CD8-positive, alpha-beta memory T cell (primary cell): ENCODE results near the gene HEATR5A. TPM values are rescaled to one million over a fixed set of nuclear protein-coding genes. Genes with fewer than 3 reads are reported as not detected.

Experiments
- CTCF ChIA-PET: fragments of 350-600 bp; sonication (Branson Sonifier 250); formaldehyde crosslinking; loops from one replicate; lab custom pipeline; 2021; ENCODE audit warnings: antibody characterized with exemption; lab: Charles Lee
- POLR2A ChIA-PET: fragments of 350-600 bp; sonication (Branson Sonifier 250); formaldehyde crosslinking; loops from one replicate; lab custom pipeline; 2021; ENCODE audit warnings: antibody characterized with exemption; lab: Charles Lee
- DNase-seq, 5 donors: peaks; one replicate each; pipeline versions ENCODE4 v3.0.0 to v3.0.0-alpha.2; 2020 to 2022; ENCODE audit warnings: mixed read lengths in 1 of 5
- H3K27ac ChIP-seq: one replicate; pipeline ENCODE4 v1.7.0; 2013; ENCODE audit warnings: low read depth, mild to moderate bottlenecking, low read length, moderate library complexity
- H3K27me3 ChIP-seq: 2 replicates; pipeline ENCODE4 v1.7.0; 2013; ENCODE audit warnings: low read length, mild to moderate bottlenecking; ENCODE audit not compliant: insufficient read depth, poor library complexity, severe bottlenecking
- H3K36me3 ChIP-seq: 2 replicates; pipeline ENCODE4 v1.7.0; 2013; ENCODE audit warnings: mild to moderate bottlenecking, low read length, moderate library complexity; ENCODE audit not compliant: insufficient read depth
- H3K4me1 ChIP-seq: 2 replicates; pipeline ENCODE4 v1.7.0; 2013; ENCODE audit warnings: mild to moderate bottlenecking, low read length, moderate library complexity; ENCODE audit not compliant: insufficient read depth
- H3K4me3 ChIP-seq: 2 replicates; pipeline ENCODE4 v1.7.0; 2013; ENCODE audit warnings: mild to moderate bottlenecking, low read length
- H3K9me3 ChIP-seq: 2 replicates; pipeline ENCODE4 v1.7.0; 2013; ENCODE audit warnings: mild to moderate bottlenecking, low read length
- H3K27ac Mint-ChIP-seq, 8 donors: one replicate each; pipeline ENCODE4 v1.8.0; 2020 to 2021; ENCODE audit warnings: mixed read lengths in 8 of 8, mild to moderate bottlenecking in 6 of 8, inconsistent platforms in 3 of 8, moderate library complexity in 3 of 8
- H3K27me3 Mint-ChIP-seq, 2 donors: one replicate each; pipeline ENCODE4 v1.8.0; 2020 to 2021; ENCODE audit warnings: mixed read lengths in 2 of 2, mild to moderate bottlenecking in 1 of 2, moderate library complexity in 1 of 2
- H3K36me3 Mint-ChIP-seq, 3 donors: one replicate each; pipeline ENCODE4 v1.8.0; 2020 to 2021; ENCODE audit warnings: mixed read lengths in 3 of 3, inconsistent platforms in 1 of 3, mild to moderate bottlenecking in 1 of 3
- H3K4me1 Mint-ChIP-seq, 3 donors: one replicate each; pipeline ENCODE4 v1.8.0; 2020 to 2021; ENCODE audit warnings: mixed read lengths in 3 of 3, inconsistent platforms in 1 of 3, mild to moderate bottlenecking in 1 of 3
- H3K4me3 Mint-ChIP-seq, 7 donors: one replicate each; pipeline ENCODE4 v1.8.0; 2020 to 2021; ENCODE audit warnings: mixed read lengths in 7 of 7, mild to moderate bottlenecking in 6 of 7, moderate library complexity in 4 of 7, inconsistent platforms in 2 of 7
- H3K9me3 Mint-ChIP-seq, 5 donors: one replicate each; pipeline ENCODE4 v1.8.0; 2020 to 2022; ENCODE audit warnings: mixed read lengths in 5 of 5, mild to moderate bottlenecking in 3 of 5, moderate library complexity in 2 of 5, inconsistent platforms in 1 of 5
- polyA plus RNA-seq: library from polyadenylated mRNA; unstranded; fragments of 300-500 nt; fragmentation: Illumina TruSeq; gene quantifications from one replicate; pipeline ENCODE4 v1.2.3, GENCODE V29; 2021
- total RNA-seq, 2 experiments: library from RNA; stranded (reverse); gene quantifications; one replicate each; pipeline ENCODE4 v1.2.3, GENCODE V29; 2021

HEATR5A gene
- total and polyA plus RNA-seq, 3 experiments from 2014 or later = 6.1 to 13.8 (median 12.7) TPM

GRCh38 chr14:31297112-31297511, 123.2 kb downstream of the HEATR5A start:
- no peaks in the 10 kb centered on the region for H3K36me3 ChIP-seq
- Mint-ChIP-seq H3K4me1 (no peaks in the 10 kb centered on the region), H3K36me3 (peaks cover 5 to 29% (median 9%) of the 10 kb centered on the region in 3 donors), H3K27ac (peak overlapping the region in 1 of 8 donors; percentile 47), H3K4me3 (no peak overlapping the region), H3K27me3 (no peaks in the 10 kb centered on the region), H3K9me3 (no peaks in the 10 kb centered on the region)
- ChIA-PET CTCF (no interaction called here), POLR2A (interaction anchor here (1.4 kb wide), 1 partner anchor 89 kb away, joined by 3 read pairs; no protein-coding TSS in a partner anchor)
- no peaks in the 10 kb centered on the region for H3K4me1 ChIP-seq
- H3K27me3 ChIP-seq = no peaks in the 10 kb centered on the region
- H3K9me3 ChIP-seq = no peaks in the 10 kb centered on the region
- no peak overlapping the region for H3K27ac ChIP-seq
- no peak overlapping the region for H3K4me3 ChIP-seq
- no peak for DNase-seq

- H3K36me3 Mint-ChIP-seq = peaks cover 0 to 13% (median 2%) of the 10 kb centered on the region in 3 donors
Measured at GRCh38 chr14:31294746-31295405, 125.5 kb downstream of the HEATR5A start.

GRCh38 chr14:31292937-31293616, 127.3 kb downstream of the HEATR5A start:
- Mint-ChIP-seq H3K36me3 (peaks cover 0 to 10% (median 0%) of the 10 kb centered on the region in 3 donors), H3K4me3 (no peak overlapping the region), H3K4me1 (no peaks in the 10 kb centered on the region), H3K9me3 (no peaks in the 10 kb centered on the region), H3K27me3 (no peaks in the 10 kb centered on the region), H3K27ac (peak overlapping the region in 2 of 8 donors; percentile 54 to 80)
- CTCF ChIA-PET = interaction anchor here (1.9 kb wide), 1 partner anchor 85 kb away, joined by 6 read pairs; the partner anchor contains the start of gene HECTD1
- POLR2A ChIA-PET = no interaction called here
- no peaks in the 10 kb centered on the region for H3K27me3 ChIP-seq
- no peaks in the 10 kb centered on the region for H3K4me1 ChIP-seq
- no peaks in the 10 kb centered on the region for H3K36me3 ChIP-seq
- DNase-seq = no peak
- no peak overlapping the region for H3K27ac ChIP-seq
- no peak overlapping the region for H3K4me3 ChIP-seq
- no peaks in the 10 kb centered on the region for H3K9me3 ChIP-seq

More at GRCh38 chr14:31294746-31295405, 125.5 kb downstream of the HEATR5A start:
- Histone ChIP-seq H3K27ac (no peak overlapping the region), H3K9me3 (no peaks in the 10 kb centered on the region), H3K27me3 (no peaks in the 10 kb centered on the region), H3K36me3 (no peaks in the 10 kb centered on the region), H3K4me3 (no peak overlapping the region), H3K4me1 (no peaks in the 10 kb centered on the region)
- peak overlapping the region in 2 of 8 donors; percentile 22 to 36 for H3K27ac Mint-ChIP-seq
- POLR2A ChIA-PET = no interaction called here
- DNase-seq = no peak
- CTCF ChIA-PET = no interaction called here
- H3K4me1 Mint-ChIP-seq = no peaks in the 10 kb centered on the region
- no peaks in the 10 kb centered on the region for H3K27me3 Mint-ChIP-seq
- no peak overlapping the region for H3K4me3 Mint-ChIP-seq
- no peaks in the 10 kb centered on the region for H3K9me3 Mint-ChIP-seq

- Histone ChIP-seq H3K27me3 (no peaks in the 10 kb centered on the region), H3K4me1 (no peaks in the 10 kb centered on the region), H3K36me3 (no peaks in the 10 kb centered on the region), H3K9me3 (no peaks in the 10 kb centered on the region), H3K4me3 (no peak overlapping the region), H3K27ac (no peak overlapping the region)
- ChIA-PET POLR2A (no interaction called here), CTCF (interaction anchor here (1.4 kb wide), 1 partner anchor 84 kb away, joined by 4 read pairs; the partner anchor contains the start of gene HECTD1)
- H3K4me3 Mint-ChIP-seq = no peak overlapping the region
- H3K4me1 Mint-ChIP-seq = no peaks in the 10 kb centered on the region
- H3K9me3 Mint-ChIP-seq = no peaks in the 10 kb centered on the region
- peak overlapping the region in 2 of 8 donors; percentile 3 to 38 for H3K27ac Mint-ChIP-seq
- no peaks in the 10 kb centered on the region for H3K27me3 Mint-ChIP-seq
- no peak for DNase-seq
- H3K36me3 Mint-ChIP-seq = peaks cover 0 to 10% (median 0%) of the 10 kb centered on the region in 3 donors
Measured at GRCh38 chr14:31291210-31291609, 129.1 kb downstream of the HEATR5A start.

GRCh38 chr14:31287294-31287972, 132.9 kb downstream of the HEATR5A start:
- CTCF ChIA-PET = interaction anchor here (0.6 kb wide), 1 partner anchor 258 kb away, joined by 3 read pairs; no protein-coding TSS in a partner anchor
- no peaks in the 10 kb centered on the region for H3K27me3 ChIP-seq
- Mint-ChIP-seq H3K36me3 (peaks cover 0 to 2% (median 0%) of the 10 kb centered on the region in 3 donors), H3K4me1 (no peaks in the 10 kb centered on the region), H3K27ac (peak overlapping the region in 2 of 8 donors; percentile 50 to 51), H3K27me3 (no peaks in the 10 kb centered on the region), H3K4me3 (no peak overlapping the region), H3K9me3 (no peaks in the 10 kb centered on the region)
- POLR2A ChIA-PET = interaction anchor here (1.1 kb wide), 1 partner anchor 80 kb away, joined by 4 read pairs; the partner anchor contains the start of gene HECTD1
- H3K27ac ChIP-seq = no peak overlapping the region
- DNase-seq = no peak
- no peaks in the 10 kb centered on the region for H3K4me1 ChIP-seq
- H3K36me3 ChIP-seq = no peaks in the 10 kb centered on the region
- no peak overlapping the region for H3K4me3 ChIP-seq
- H3K9me3 ChIP-seq = no peaks in the 10 kb centered on the region

GRCh38 chr14:31286456-31287293, 133.7 kb downstream of the HEATR5A start:
- Mint-ChIP-seq H3K36me3 (no peaks in the 10 kb centered on the region), H3K4me1 (no peaks in the 10 kb centered on the region), H3K4me3 (no peak overlapping the region), H3K27me3 (no peaks in the 10 kb centered on the region), H3K27ac (peak overlapping the region in 1 of 8 donors; percentile 51), H3K9me3 (no peaks in the 10 kb centered on the region)
- Histone ChIP-seq H3K4me1 (no peaks in the 10 kb centered on the region), H3K27ac (no peak overlapping the region), H3K9me3 (no peaks in the 10 kb centered on the region), H3K4me3 (no peak overlapping the region), H3K27me3 (no peaks in the 10 kb centered on the region), H3K36me3 (no peaks in the 10 kb centered on the region)
- ChIA-PET POLR2A (interaction anchor here (1.1 kb wide), 1 partner anchor 79 kb away, joined by 4 read pairs; the partner anchor contains the start of gene HECTD1), CTCF (no interaction called here)
- DNase-seq = peak in 1 of 5 donors; percentile 50

- H3K9me3 Mint-ChIP-seq = no peaks in the 10 kb centered on the region
- CTCF ChIA-PET = no interaction called here
Measured at GRCh38 chr14:31283578-31284252, 136.6 kb downstream of the HEATR5A start.

More at GRCh38 chr14:31283578-31284252, 136.6 kb downstream of the HEATR5A start:
- Mint-ChIP-seq H3K4me1 (no peaks in the 10 kb centered on the region), H3K4me3 (no peak overlapping the region), H3K27ac (peak overlapping the region in 1 of 8 donors; percentile 29), H3K36me3 (peaks cover 0 to 3% (median 0%) of the 10 kb centered on the region in 3 donors), H3K27me3 (no peaks in the 10 kb centered on the region)
- Histone ChIP-seq H3K36me3 (no peaks in the 10 kb centered on the region), H3K27ac (no peak overlapping the region), H3K27me3 (no peaks in the 10 kb centered on the region), H3K4me3 (no peak overlapping the region), H3K4me1 (no peaks in the 10 kb centered on the region), H3K9me3 (no peaks in the 10 kb centered on the region)
- DNase-seq = no peak
- POLR2A ChIA-PET = no interaction called here
